HepG2 (cell line): Measurements from ENCODE around the gene UNC5A. TPM values are rescaled to one million over a fixed set of nuclear protein-coding genes. Genes with fewer than 3 reads are reported as not detected.

Experiments
- ATAC-seq: fragments of 200-7000 bp; cut with Tn5 transposase; 3 replicates; pipeline ENCODE4 v1.9.1; 2020; ENCODE audit warnings: mild to moderate bottlenecking, moderate library complexity
- BruUV-seq: library from RNA; stranded (reverse); fragments of 400-500 nt; replicated peaks from 2 replicates; lab custom pipeline; 2021; lab: Mats Ljungman, UMichigan
- CTCF ChIA-PET: fragments of 300-600 bp; formaldehyde crosslinking; extraction: SDS; loops from one replicate; lab custom pipeline; 2021; ENCODE audit warnings: low total read pairs, inconsistent platforms, low intra/inter-chr PET ratio; lab: Yijun Ruan, JAX
- POLR2A ChIA-PET: fragments of 350-600 bp; sonication (Branson Sonifier 250); formaldehyde crosslinking; loops from one replicate; lab custom pipeline; 2020; ENCODE audit warnings: antibody characterized with exemption, inconsistent platforms; lab: Yijun Ruan, JAX
- DNase-seq: peaks from one replicate; pipeline ENCODE4 v3.0.0-alpha.2; 2015; ENCODE audit warnings: low spot score
- FAIRE-seq: peaks from 3 replicates; lab custom pipeline; 2011; peaks lifted over from hg19 to GRCh38; lab: Jason Lieb, UNC
- H2AFZ ChIP-seq: one replicate; pipeline ENCODE4 v1.6.1; 2011; ENCODE audit warnings: low read length, inconsistent platforms
- H3K27ac ChIP-seq: fragments of 300-600 bp; 3 replicates; pipeline ENCODE4 v1.8.0; 2011; ENCODE audit warnings: mixed run types, mild to moderate bottlenecking, mixed read lengths, low read length, inconsistent platforms; ENCODE audit not compliant: insufficient read depth; ENCODE audit errors: extremely low read length
- H3K27me3 ChIP-seq, 2 experiments: fragments of 200-600 bp in 1 of 2; 2 replicates in 1 of 2; 3 replicates in 1 of 2; pipeline versions ENCODE4 v1.6.0 to v1.8.0; 2011; ENCODE audit warnings: low read length in 2 of 2, mild to moderate bottlenecking in 2 of 2, moderate library complexity in 2 of 2, inconsistent platforms in 1 of 2; ENCODE audit not compliant: insufficient read depth in 2 of 2, control insufficient read depth in 1 of 2
- H3K36me3 ChIP-seq, 2 experiments: fragments of 200-600 bp in 1 of 2; replicated peaks in 1 of 2; 2 replicates in 1 of 2; 3 replicates in 1 of 2; pipeline versions ENCODE4 v1.5.1 to v1.8.0; 2011; ENCODE audit warnings: low read length in 2 of 2, inconsistent platforms in 1 of 2; ENCODE audit not compliant: insufficient read depth in 2 of 2, control insufficient read depth in 1 of 2
- H3K4me1 ChIP-seq: 2 replicates; pipeline ENCODE4 v1.5.1; 2012; ENCODE audit warnings: low read length, inconsistent platforms; ENCODE audit not compliant: insufficient read depth
- H3K4me2 ChIP-seq: 2 replicates; pipeline ENCODE4 v1.6.0; 2011; ENCODE audit warnings: low read depth, low read length, inconsistent platforms
- H3K4me3 ChIP-seq, 3 experiments: fragments of 200-600 bp in 1 of 3; sonication (generic), shearing (Covaris generic) in 1 of 3; replicated peaks in 1 of 3; 2 replicates each; pipeline ENCODE4 v1.5.1; 2011 to 2016; ENCODE audit warnings: low read length in 3 of 3, inconsistent platforms in 2 of 3, low read depth in 2 of 3, mild to moderate bottlenecking in 2 of 3, control low read depth in 1 of 3, mixed read lengths in 1 of 3; ENCODE audit not compliant: insufficient read depth in 1 of 3
- H3K79me2 ChIP-seq: one replicate; pipeline ENCODE4 v1.6.1; 2011; ENCODE audit warnings: low read length, inconsistent platforms; ENCODE audit not compliant: insufficient read depth
- H3K9ac ChIP-seq: 2 replicates; pipeline ENCODE4 v1.6.0; 2011; ENCODE audit warnings: mild to moderate bottlenecking, low read depth, low read length, inconsistent platforms; ENCODE audit not compliant: insufficient read depth
- H3K9me3 ChIP-seq: 2 replicates; pipeline ENCODE4 v1.5.1; 2012; ENCODE audit warnings: mild to moderate bottlenecking, low read length
- H4K20me1 ChIP-seq: 2 replicates; pipeline ENCODE4 v1.6.0; 2011; ENCODE audit warnings: inconsistent platforms, mild to moderate bottlenecking, low read length, moderate library complexity; ENCODE audit not compliant: insufficient read depth
- ATF7 ChIP-seq, 2 experiments: fragments of 450-650 bp in 1 of 2; sonication (generic) in 1 of 2; formaldehyde crosslinking in 1 of 2; IDR thresholded peaks; 2 replicates each; pipeline versions ENCODE4 v1.4.0 to v1.6.1; 2016 to 2020; ENCODE audit warnings: antibody characterized with exemption in 1 of 2, mild to moderate bottlenecking in 1 of 2, missing genetic modification reagents in 1 of 2
- CEBPB ChIP-seq: IDR thresholded peaks from 2 replicates; pipeline ENCODE4 v1.6.1; 2011; ENCODE audit warnings: low read depth, low read length, improper control_type of control experiment, borderline replicate concordance
- MED8 ChIP-seq: sonication (generic); formaldehyde crosslinking; IDR thresholded peaks from 2 replicates; pipeline ENCODE4 v1.8.1; 2023; ENCODE audit warnings: mild to moderate bottlenecking, missing genetic modification reagents; ENCODE audit not compliant: insufficient replicate concordance
- ZC3H4 ChIP-seq: sonication (generic); formaldehyde crosslinking; IDR thresholded peaks from 2 replicates; pipeline ENCODE4 v1.4.0; 2020; ENCODE audit warnings: missing genetic modification reagents, borderline replicate concordance
- WGBS: methylation state at CpG from one replicate; pipeline ENCODE4 v1.1.6; 2017; ENCODE audit warnings: low lambda C conversion rate; 5-methylcytosine and 5-hydroxymethylcytosine counted together
- in situ Hi-C: cut with HindIII; loops from 2 replicates; pipeline ENCODE4 v1.10.0; 2017; ENCODE audit warnings: low pct_unique_long_range_greater_than_20kb; ENCODE audit not compliant: extremely low pct_ligation_motif_present
- intact Hi-C: fragments of 100-400 bp; cut with micrococcal nuclease; formaldehyde crosslinking; loops from one replicate; pipeline ENCODE4 v1.10.0; 2022; ENCODE audit not compliant: unreplicated experiment
- polyA plus RNA-seq, 8 experiments: library from polyadenylated mRNA; depleted of rRNA in 3 of 8; stranded (reverse) in 7 of 8; unstranded in 1 of 8; fragments of >200 nt; fragmentation: Illumina TruSeq in 4 of 8; extraction: Trizol in 4 of 8; gene quantifications; 2 replicates each; pipeline versions ENCODE4 v1.2.1 to v1.2.3, GENCODE V29; 2011 to 2016; ENCODE audit warnings: low read depth in 4 of 8, missing spikeins in 1 of 8, mixed read lengths in 1 of 8; ENCODE audit not compliant: insufficient read depth in 1 of 8
- total RNA-seq, 5 experiments: library from RNA; depleted of rRNA; stranded (reverse); fragments of >200 nt; fragmentation: Illumina TruSeq; extraction: Trizol; gene quantifications; 2 replicates each; pipeline ENCODE4 v1.2.3, GENCODE V29; 2016; ENCODE audit warnings: low read depth in 1 of 5
- TF ChIP-seq, protein P1 (sequence below): sonication (generic); formaldehyde crosslinking; IDR thresholded peaks from 2 replicates; pipeline ENCODE4 v1.5.0; 2020; ENCODE audit warnings: missing genetic modification reagents

UNC5A gene
- total and polyA plus RNA-seq, 2 of the 13 experiments (the other 11 are each of a cell fraction or from before 2014, with no cell fraction given), result not detected

DNA sequence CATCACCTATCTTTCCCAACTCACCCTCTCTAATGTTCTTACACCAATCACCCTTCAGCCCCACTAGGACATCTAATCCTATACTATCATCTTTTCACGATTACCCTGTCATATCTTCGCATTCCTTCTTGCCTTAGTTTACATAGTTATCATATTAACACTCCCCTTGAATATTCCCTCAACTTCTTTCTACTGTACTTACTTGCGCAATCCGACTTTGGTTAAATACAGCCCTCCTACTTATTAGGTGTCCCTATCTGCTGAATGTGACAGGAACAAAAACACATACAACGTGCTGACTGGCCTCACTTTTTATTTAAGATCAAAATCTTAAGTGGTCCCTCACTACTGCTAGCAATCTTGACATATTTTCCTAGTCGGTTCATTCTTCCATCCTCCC is 108.3 kb downstream of the UNC5A start:
- CTCF ChIA-PET, result no interaction called here
- POLR2A ChIA-PET, result no interaction called here

DNA sequence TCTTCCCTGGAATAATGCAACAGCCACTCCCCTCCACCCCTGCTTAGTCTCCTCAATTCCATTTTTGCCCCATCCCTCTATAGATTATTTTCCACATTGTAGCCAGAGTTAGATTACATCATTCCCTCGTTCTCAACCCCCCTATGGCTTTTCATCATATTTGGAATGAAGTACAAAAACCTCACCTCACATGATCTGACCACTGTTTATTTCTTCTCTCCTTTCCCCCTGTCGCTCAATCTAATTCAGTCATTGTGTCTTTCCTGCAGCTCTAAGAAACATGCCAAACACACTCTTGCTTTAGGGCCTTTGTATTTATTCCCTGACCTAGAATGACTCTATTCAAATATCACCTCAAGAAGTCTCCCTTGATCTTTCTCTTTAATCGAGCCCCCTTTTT is 111.4 kb downstream of the UNC5A start:
- Histone ChIP-seq H3K9me3 (no peaks in the 10 kb centered on the region), H3K79me2 (no peaks in the 10 kb centered on the region), H4K20me1 (0 out of 2 replicates have a peak, but pooled peaks cover 3% of the 10 kb centered on the region), H3K9ac (no peak overlapping the region), H3K27me3 (no peaks in the 10 kb centered on the region), H3K27ac (no peak overlapping the region), H3K4me2 (no peak overlapping the region), H3K36me3 (peaks cover 3 to 23% of the 10 kb centered on the region in 2 experiments; a peak in 4 of 5 replicates), H2AFZ (no peak overlapping the region), H3K4me3 (no peak overlapping the region), H3K4me1 (no peaks in the 10 kb centered on the region)
- ChIA-PET CTCF (no interaction called here), POLR2A (no interaction called here)
- TF ChIP-seq ATF7 (IDR thresholded peaks at IDR 0.05) (peak; percentile 31; the same call in 1 of the 2 replicates), ATF7 (CRISPR knock-in tag; IDR thresholded peaks at IDR 0.05) (no peak), ZC3H4 (CRISPR knock-in tag) (no peak)
- TF ChIP-seq, protein P1, sequence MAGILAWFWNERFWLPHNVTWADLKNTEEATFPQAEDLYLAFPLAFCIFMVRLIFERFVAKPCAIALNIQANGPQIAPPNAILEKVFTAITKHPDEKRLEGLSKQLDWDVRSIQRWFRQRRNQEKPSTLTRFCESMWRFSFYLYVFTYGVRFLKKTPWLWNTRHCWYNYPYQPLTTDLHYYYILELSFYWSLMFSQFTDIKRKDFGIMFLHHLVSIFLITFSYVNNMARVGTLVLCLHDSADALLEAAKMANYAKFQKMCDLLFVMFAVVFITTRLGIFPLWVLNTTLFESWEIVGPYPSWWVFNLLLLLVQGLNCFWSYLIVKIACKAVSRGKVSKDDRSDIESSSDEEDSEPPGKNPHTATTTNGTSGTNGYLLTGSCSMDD (CRISPR knock-in tag), result no peak
- BruUV-seq, result no TSS peak
- DNase-seq (no peak), ATAC-seq (no peak), FAIRE-seq (no peak)
- intact Hi-C loops, result loop anchor here (2.0 kb wide), 1 partner anchor 131 kb away; no protein-coding TSS in a partner anchor
- 93% methylated on average over 3 of the region's 3 CpGs for WGBS
- in situ Hi-C loops, result no loop called here

More for the DNA sequence above, 108.3 kb downstream of the UNC5A start:
- Histone ChIP-seq H3K36me3 (peaks cover 2 to 45% of the 10 kb centered on the region in 2 experiments; a peak in 4 of 5 replicates), H3K27ac (no peak overlapping the region), H3K4me2 (no peak overlapping the region), H3K79me2 (no peaks in the 10 kb centered on the region), H3K27me3 (no peaks in the 10 kb centered on the region), H3K9me3 (no peaks in the 10 kb centered on the region), H2AFZ (no peak overlapping the region), H3K4me1 (no peaks in the 10 kb centered on the region), H4K20me1 (0 out of 2 replicates have a peak, but pooled peaks cover 3% of the 10 kb centered on the region)
- DNase-seq, result no peak
- no TSS peak for BruUV-seq
- WGBS, result 98% methylated on average over 6 of the region's 6 CpGs
- in situ Hi-C loops, result no loop called here
- no peak for FAIRE-seq
- no peak for TF ChIP-seq MED8 (CRISPR knock-in tag)
- TF ChIP-seq CEBPB, result peak; percentile 60; the same call in 1 of the 2 replicates
- TF ChIP-seq, all 625 proteins: peak for 1
- ATAC-seq, result no peak
- H3K4me3 ChIP-seq, result no peak overlapping the region
- intact Hi-C loops, result no loop called here
- H3K9ac ChIP-seq, result no peak overlapping the region
